Stimulated activated CD8-positive, alpha-beta memory T cell treated with anti-CD3 and anti-CD28 coated beads, Interleukin-12 subunit alpha, Interleukin-12 subunit beta, amount 100 ng/mL, for 24 hours (primary cell): ENCODE data around the gene S1PR4.
"Not testable (repeated sequence)": the region's sequence is repeated elsewhere in the genome, so short reads cannot be mapped to it uniquely, and the experiment has no call there.

Experiments used
- DNase-seq: peaks from one replicate; pipeline ENCODE4 v3.0.0-alpha.2; 2020; ENCODE audit errors: extremely low read depth

Gene S1PR4

DNA sequence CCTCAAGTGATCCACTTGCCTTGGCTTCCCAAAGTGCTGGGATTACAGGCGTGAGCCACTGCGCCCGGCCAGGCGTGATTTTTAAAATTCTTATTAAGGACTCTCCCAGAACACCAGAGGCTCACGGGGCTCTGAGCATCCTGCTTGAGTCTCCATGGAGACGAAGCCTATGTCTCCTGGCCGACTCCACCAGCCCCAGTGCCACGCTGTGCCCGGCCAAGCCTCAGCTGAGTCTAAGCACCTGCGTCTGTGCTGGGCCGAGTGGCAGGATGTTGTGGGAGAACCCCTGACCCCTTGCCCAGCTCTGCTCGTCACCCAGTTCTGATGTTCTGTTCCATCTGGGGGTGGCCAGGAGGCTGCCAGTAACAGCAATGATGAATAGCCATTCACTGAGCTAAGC is 42.0 kb downstream of the S1PR4 start:
- DNase-seq = no peak

DNA sequence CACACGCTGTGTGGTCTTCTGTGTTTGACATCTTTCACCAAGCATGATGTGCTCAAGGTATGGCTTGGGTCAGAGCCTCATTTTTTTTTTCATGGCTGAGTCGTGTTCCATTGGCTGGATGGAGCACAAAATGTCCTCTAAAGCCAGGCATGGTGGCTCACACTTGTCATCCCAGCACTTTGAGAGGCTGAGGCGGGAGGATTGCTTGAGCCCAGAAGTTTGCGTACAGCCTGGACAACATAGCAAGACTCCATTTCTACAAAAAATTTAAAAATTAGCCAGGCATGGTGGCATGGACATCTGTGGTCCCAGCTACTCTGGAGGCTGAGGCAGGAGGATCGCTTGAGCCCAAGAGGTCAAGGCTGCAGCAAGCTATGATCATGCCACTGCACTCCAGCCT is 43.0 kb downstream of the S1PR4 start:
- DNase-seq = not testable (repeated sequence)

DNA sequence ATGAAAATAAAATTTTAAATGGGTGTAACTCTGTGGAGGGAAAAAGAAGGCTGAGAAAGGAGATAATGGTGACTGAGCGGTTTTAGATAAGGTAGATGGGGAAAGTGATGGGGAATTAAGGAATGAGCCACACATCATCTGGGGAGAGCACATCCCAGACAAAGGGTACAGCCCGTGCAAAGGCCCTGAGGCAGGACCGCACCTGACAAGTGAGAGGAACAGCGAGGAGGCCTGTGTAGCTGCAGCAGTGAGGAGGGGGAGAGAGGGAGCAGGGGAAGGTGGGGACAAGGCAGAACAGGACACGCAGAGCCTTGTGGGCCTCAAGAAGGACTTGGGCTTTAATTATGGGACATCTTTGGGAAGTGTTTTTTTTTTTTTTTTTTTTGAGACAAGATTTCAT is 44.1 kb downstream of the S1PR4 start:
- DNase-seq = no peak

DNA sequence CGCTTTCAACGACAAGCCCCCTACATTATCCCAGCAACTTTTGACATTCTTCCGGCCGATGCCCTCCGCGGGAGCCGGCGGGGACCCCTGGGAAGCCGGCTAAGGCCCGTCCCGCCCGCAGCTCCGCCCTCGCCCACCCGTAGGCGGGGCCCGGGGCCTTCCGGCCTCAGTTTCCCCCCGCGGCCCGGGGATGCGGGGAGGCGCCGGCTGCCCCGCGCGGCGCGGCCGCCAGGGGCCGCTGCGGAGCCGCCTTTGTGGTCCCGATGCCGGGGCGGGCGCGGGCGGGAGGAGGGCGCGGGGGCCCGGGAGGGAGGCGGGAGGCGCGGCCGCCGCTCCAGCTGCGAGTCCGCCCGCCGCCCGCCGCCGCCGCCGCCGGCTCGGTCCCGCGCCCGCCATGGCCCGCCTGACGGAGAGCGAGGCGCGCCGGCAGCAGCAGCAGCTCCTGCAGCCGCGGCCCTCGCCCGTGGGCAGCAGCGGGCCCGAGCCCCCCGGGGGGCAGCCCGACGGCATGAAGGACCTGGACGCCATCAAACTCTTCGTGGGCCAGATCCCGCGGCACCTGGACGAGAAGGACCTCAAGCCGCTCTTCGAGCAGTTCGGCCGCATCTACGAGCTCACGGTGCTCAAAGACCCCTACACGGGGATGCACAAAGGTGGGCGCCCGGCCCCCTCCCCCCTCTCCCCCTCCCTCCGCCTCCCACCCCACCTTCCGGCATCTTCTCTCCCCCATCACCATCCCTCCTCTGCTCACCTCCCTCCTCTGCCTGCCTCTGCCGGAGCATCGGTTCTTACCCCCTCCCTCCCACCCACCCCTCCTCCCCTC is 46.0 kb downstream of the S1PR4 start, which contains the start of gene CELF5:
CELF5 (plus strand) TSS at position 316 of the 823 bp plus-strand sequence; CDS start at position 395, 79 bp downstream.
- DNase-seq = peak; percentile 25

DNA sequence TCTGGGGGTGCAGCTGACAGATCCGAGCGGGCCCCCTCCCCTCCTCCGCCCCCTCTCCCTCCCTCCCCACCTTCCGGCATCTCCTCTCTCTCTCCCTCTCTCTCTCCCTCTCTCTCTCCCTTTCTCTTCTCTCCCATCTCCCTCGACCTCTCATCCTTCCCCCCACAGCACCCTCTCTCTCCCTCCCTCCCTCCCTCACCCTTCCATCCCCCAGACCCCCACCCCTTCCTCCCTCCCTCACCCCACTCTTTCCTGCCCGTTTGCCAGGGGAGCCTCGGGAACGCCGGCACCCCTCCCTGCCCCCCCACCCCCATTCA is 46.6 kb downstream of the S1PR4 start:
- no peak for DNase-seq

DNA sequence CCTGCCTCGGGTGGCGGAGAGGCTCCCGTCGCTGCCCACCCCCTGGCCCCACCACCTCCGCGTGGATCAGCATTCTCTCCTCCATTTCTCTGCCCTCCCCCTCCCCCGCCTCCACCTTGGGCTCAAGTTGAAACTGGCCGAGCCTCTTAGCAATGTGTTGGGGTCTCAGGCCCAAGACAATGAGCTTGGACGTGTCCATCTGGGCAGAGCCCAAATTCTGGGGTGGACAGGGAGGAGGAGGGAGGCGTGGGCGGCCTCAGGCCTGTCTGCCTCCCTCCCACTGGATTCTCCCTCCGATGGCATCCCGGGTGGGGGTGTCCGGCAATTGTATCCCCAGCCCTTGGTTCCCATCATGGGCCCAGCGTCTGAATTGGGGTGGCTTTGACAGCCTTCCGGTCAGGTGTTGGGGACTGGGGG is 47.1 kb downstream of the S1PR4 start:
- no peak for DNase-seq

DNA sequence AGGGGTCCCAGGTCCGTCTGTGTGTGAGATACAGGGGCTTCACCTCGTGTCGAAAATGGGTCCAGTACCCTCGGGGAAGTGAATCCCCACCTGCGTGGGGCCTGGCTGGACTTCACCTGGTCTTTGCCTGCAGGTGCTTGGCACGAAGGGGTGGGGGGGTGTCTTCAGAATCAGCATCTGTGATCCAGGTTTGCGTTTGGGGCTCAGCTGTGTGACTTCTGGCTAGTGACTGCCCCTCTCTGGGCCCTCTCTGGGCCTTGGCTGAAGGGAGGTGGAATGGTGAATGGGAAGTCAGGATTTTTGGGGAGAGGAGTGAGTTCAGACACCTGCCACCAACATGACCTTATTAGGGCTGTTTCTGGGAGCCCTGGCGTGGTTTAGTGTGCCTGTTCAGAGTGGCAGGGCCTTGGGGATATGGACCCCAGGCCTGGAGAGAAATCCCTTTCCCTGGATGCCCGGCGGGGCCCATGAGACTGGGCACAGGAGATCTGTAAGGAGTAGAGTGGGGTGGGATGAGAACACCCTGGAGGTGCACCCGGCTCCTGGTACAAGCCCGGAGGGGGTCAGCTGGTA is 48.6 kb downstream of the S1PR4 start:
- no peak for DNase-seq

DNA sequence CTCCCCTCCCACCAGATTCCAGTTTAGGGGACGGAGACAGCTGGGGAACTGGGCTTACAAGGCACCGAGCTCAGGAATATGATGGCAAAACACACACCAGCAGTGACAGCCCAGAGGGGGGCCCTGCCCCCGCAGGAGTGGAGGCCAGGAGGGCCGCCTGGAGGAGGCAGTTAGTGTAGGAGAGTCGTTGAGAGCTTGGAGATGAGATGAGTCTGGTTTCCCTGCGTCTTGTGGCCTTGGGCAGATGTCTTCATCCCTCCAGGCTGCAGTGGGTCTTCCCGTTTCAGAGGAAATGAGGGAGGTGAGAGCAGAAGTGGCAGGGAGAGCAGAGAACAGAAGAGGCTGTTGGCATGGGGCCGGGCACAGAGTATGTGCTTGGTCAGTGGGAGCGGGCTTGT is 50.8 kb downstream of the S1PR4 start:
- DNase-seq = no peak
